HG03520 (cell line): ENCODE measurements around the gene ATE1.
"Not testable (repeated sequence)": the region's sequence is repeated elsewhere in the genome, so short reads cannot be mapped to it uniquely, and the experiment has no call there.

Source experiments
- ATAC-seq: cut with Tn5 transposase; IDR thresholded peaks from one replicate; pipeline ENCODE4 v1.9.1; 2021; ENCODE audit warnings: mild to moderate bottlenecking, moderate library complexity; ENCODE audit not compliant: unreplicated experiment

Gene ATE1

GRCh38 chr10:121927841-121928527, at the start of gene ATE1:
TSS of gene ATE1 (minus strand) at chr10:121928031. CDS start at chr10:121927949, 82 bp downstream.
- ATAC-seq, result peak; percentile 80

DNA sequence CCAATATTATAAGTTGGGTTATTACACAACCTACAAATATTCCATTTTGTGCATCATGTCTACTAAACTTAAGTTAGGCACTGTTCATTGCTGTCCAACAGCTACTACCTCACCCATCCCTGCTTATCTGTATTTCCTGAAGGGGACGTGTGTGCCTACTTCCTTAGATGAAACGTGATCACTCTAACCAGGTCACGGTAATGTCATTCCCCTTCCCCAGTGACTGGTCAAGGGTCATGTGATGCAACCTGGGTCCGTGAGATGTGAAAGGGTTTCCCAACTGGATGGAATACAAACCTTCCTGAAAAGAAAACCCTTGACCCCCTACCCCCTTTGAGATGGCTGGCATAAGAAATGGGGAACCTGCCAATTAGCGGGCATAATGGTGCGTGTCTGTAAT, 48.8 kb upstream of the ATE1 start:
- ATAC-seq, result no peak

- peak; percentile 4 for ATAC-seq
Measured at GRCh38 chr10:121975295-121976086, 47.7 kb upstream of the ATE1 start.

DNA sequence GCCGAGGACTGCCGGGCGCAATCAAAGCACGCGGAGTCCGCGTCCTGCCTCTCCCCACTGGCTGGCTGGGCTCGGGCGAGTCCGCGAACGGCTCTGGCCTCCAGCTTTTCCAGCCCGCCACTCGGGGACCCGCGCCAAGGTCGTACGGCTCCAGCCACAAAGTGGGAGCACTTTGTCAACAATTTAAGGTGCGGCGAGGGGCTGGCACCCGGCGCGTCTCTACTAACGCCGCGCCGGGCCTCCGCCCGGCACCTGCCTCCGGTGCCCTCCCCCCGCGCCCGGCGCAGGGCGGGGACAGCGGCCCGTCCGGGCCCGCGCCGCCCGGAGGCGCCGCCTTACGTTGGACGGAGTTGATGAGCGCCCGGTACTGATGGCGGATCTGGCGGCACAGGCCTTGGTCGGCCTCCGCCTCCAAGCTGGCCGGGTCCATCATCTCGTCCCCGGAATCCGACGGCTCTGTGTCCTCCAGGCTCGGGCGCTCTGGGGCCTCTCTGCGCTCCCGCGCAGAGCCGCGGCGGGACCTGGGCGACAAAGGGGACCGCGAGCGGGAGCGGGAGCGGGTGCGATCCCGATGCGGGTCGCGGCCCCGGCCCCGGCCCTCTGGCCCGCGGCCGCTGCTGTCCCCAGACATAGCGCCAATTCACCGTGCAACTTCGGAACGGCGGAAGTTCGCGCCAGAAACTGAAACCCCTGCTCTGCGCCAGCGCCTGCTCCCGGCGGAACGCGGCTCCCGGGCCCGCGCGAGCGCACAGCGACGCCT, 46.9 kb upstream of the ATE1 start, which contains the start of gene NSMCE4A:
NSMCE4A (minus strand) TSS at position 683 of the 760 bp plus-strand sequence; CDS start at position 631, 52 bp downstream.
- ATAC-seq, result peak; percentile 73

GRCh38 chr10:121974019-121974534, 46.2 kb upstream of the ATE1 start:
- ATAC-seq, result peak; percentile 36

DNA sequence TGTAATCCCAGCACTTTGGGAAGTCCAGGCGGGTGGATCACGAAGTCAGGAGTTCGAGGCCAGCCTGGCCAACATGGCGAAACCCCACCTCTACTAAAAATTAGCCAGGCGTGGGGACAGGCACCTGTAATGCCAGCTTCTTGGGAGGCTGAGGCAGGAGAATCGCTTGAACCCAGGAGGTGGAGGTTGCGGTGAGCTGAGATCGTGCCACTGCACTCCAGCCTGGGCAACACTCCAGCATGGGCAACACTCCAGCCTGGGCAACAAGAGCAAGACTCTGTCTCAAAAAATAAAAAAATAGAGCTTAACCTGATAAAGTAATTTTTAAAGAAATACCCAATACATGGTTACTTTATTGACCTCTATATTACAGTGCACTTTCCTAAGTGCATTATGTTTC, 41.3 kb upstream of the ATE1 start:
- ATAC-seq, result not testable (repeated sequence)

DNA sequence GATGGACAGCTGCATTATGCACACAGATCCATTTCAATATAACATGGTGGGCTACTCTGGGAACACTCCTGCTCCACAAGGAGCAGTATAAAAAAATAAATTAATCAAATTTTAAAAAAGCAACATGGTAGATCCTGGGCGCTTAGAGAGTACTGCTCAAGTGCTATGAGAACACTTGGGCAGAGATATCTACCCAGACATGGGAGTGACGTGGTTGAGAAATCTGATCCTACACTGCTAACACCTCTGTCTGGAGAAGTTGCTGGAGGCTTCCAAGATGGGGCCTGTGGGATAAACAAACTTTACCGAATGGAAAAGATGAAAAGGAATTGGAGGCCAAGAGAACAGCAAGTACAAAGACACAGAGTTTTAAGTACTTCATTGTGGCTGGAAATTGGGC, 38.2 kb upstream of the ATE1 start:
- ATAC-seq, result no peak

DNA sequence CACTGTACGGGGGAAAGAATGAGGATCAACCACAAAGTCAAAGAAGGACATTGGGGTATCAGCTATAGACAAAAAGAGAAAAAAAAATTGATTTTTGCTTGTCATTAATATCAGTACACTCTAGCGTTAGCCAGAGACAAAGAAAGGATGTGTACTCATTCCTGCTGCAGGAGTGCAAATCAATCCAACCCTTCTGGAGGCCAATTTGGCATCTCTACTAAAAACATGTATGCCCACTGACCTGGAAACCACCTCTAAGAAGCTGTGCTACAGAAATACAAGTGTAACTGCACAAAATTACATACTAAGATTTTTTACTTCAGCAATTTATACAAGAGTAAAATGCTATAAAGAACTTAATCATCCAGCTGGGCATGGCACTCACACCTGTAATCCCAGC, 33.6 kb upstream of the ATE1 start:
- no peak for ATAC-seq

- ATAC-seq, result no peak
Measured at GRCh38 chr10:121959671-121960070, 31.8 kb upstream of the ATE1 start.

DNA sequence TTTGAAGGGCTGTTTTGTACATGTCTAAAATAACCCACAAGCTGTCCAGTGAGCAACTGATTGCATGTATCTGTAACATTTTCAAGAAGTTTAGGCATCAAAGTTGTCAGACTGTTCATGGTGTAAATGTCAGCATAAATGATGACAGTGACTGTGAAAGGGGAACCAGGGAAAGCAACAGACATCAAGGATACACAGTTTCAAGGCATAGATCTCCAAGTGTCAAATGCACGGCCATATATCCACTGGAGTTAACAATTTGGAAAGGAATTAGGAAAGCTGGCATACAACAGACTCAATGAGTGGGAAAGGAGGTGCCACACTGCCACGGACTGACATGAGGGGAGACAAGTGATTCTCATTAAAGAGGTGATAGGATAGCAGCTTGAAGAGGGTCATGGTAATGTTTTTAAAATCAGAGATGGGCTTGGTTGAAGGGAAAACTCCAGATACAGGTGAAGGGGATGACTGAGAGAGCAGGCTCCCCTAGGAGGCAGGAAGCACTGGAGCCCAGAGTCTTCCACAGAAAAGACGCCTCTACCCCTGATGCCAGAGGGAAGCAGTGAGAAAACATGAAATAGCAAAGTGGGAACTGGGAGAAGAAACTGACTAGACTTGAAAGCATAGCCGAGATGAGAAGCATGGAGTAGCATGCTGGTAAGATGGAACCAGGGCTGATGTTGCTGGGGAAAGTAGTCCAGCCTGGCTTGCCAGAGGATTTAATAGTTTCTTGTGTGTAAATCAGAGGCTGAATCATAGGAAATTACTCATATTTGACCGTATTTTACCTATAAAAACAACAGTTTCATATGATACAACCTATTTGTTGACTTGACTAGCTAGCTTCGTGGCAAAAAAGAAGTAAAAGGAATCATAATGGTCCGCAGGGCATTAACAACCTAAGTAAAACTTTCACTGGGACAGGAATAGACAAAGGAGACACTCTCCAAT, 28.6 kb upstream of the ATE1 start:
- ATAC-seq, result no peak

- ATAC-seq, result no peak
Measured at GRCh38 chr10:121952226-121952625, 24.4 kb upstream of the ATE1 start.

- no peak for ATAC-seq
Measured at GRCh38 chr10:121949451-121949850, 21.6 kb upstream of the ATE1 start.

- no peak for ATAC-seq
Measured at GRCh38 chr10:121949049-121949448, 21.2 kb upstream of the ATE1 start.

- ATAC-seq, result no peak
Measured at GRCh38 chr10:121947343-121948330, 19.8 kb upstream of the ATE1 start.

DNA sequence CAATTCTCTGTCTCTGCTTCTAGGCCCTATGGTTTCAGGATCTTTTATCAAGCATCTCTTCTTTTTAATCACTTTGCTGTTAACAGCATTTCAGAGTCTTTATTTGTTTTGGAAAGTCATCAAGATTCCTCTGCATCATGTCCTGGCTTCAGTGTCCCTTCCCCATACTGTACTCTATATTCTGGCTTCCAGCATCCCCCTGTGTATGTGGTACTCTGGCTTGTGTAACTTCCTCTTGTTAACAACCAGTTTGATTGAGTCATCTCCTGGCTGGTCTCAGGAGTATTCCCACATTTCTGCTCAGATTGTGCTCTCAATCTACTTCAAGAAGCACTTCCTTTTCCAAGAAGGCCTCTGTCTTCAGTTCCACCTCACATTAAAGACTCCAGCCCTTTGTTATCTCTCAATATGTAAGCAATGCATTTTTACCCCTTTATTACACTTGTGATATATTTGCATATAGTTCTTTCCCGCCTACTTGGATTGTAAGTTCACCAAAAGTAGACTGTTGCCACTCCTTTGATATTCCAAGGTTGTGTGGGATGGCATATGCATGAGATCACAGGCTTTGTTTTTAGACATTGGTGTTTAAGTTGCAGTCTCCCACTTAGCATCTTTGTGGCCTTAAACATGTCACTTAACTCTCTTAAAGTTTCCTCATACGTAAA, 15.1 kb upstream of the ATE1 start:
- no peak for ATAC-seq

GRCh38 chr10:121941532-121941931, 13.7 kb upstream of the ATE1 start:
- no peak for ATAC-seq

- ATAC-seq, result no peak
Measured at GRCh38 chr10:121936295-121936694, 8.5 kb upstream of the ATE1 start.

DNA sequence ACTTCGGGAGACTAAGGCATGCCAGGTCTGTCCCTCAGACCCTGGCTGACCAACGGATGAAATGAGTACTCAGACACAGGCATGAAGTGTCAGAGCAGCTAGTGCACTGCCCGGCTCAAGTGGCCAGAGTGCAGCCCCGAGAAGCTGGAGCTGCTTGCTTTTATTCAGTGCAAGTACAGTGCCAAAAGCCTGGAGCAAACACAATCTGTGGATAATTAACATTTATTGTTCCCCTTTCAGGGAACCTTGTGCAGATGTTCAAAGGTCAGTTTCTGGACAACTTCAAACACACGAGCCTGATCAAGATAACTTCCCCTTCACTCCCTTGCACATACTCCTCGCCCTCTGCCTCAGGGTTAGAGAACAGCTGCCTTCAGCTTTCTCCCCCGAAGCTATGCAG, 7.9 kb upstream of the ATE1 start:
- no peak for ATAC-seq
